ENCODE data around the gene UBE2E1. TPM values are rescaled to one million over a fixed set of nuclear protein-coding genes. Genes with fewer than 3 reads are reported as not detected.

Gene UBE2E1
- total and polyA plus RNA-seq, 2 donors (not counting 1 experiment from before 2014, with no cell fraction given) = 46.7 to 63.7 TPM

DNA sequence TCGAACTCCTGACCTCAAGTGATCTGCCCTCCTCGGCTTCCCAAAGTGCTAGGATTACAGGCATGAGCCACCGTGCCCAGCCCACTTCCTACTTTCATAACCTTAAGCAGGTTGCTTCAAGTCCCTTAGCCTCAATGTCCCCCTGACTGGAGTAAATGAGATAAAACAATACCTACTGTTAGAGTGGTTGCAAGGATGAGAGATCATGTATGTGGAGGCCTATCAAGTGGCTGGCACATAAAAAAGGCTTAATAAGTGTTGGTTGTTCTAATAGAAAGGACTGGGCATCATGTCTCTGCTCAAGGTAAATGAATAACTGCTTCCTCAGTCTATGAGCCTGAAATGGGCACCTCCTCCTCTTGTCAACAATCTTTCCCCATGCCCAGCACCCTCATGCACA is 25.9 kb upstream of the UBE2E1 start:
- peaks cover 0 to 13% (median 2%) of the 10 kb centered on the region in 3 donors for H3K9me3 ChIP-seq (ENCODE audit: control extremely low read depth in 1 of 3, control insufficient read depth in 2 of 3, insufficient read depth in 1 of 3, low read length in 2 of 3)
- no peak for ATAC-seq (ENCODE audit: low read depth)
- no peak for DNase-seq
- no peak overlapping the region for H3K27ac Mint-ChIP-seq
- peaks cover 3% of the 10 kb centered on the region for H3K9me3 Mint-ChIP-seq (ENCODE audit: insufficient read depth)
- no peak overlapping the region for H3K4me3 Mint-ChIP-seq
- no peak overlapping the region for H2AFZ ChIP-seq (ENCODE audit: insufficient read depth, low read depth, low read length, poor library complexity, severe bottlenecking)
- 33% methylated on average over 2 of the region's 3 CpGs for WGBS (ENCODE audit: insufficient coverage)
- no peaks in the 10 kb centered on the region for H3K79me2 ChIP-seq (ENCODE audit: control insufficient read depth, insufficient read depth, low read length)
- H3K27ac ChIP-seq (ENCODE audit: low read length in 2 of 2) = no peak overlapping the region
- no peaks in the 10 kb centered on the region for H3K27me3 ChIP-seq (replicated peaks in 1 of 4; ENCODE audit: control extremely low read depth in 1 of 4, control insufficient read depth in 3 of 4, insufficient read depth in 4 of 4, low read length in 3 of 4)
- H3K4me2 ChIP-seq (replicated peaks; ENCODE audit: low read depth, low read length, poor library complexity, severe bottlenecking) = no peak overlapping the region
- H3K4me1 ChIP-seq (ENCODE audit: control insufficient read depth in 2 of 2, insufficient read depth in 2 of 2, low read length in 2 of 2) = peaks cover 12 to 13% of the 10 kb centered on the region in 2 donors
- no peak overlapping the region for H3K9ac ChIP-seq (ENCODE audit: low read length)
- POLR2A ChIA-PET = no interaction called here
- H4K20me1 ChIP-seq (ENCODE audit: control insufficient read depth, insufficient read depth, low read length, poor library complexity, severe bottlenecking) = no peaks in the 10 kb centered on the region
- no peaks in the 10 kb centered on the region for H3K27me3 Mint-ChIP-seq
- H3K4me3 ChIP-seq (ENCODE audit: control extremely low read depth in 1 of 5, extremely low read depth in 1 of 5, insufficient read depth in 1 of 5, low read depth in 2 of 5, low read length in 4 of 5) = no peak overlapping the region
- TF ChIP-seq, protein P1, sequence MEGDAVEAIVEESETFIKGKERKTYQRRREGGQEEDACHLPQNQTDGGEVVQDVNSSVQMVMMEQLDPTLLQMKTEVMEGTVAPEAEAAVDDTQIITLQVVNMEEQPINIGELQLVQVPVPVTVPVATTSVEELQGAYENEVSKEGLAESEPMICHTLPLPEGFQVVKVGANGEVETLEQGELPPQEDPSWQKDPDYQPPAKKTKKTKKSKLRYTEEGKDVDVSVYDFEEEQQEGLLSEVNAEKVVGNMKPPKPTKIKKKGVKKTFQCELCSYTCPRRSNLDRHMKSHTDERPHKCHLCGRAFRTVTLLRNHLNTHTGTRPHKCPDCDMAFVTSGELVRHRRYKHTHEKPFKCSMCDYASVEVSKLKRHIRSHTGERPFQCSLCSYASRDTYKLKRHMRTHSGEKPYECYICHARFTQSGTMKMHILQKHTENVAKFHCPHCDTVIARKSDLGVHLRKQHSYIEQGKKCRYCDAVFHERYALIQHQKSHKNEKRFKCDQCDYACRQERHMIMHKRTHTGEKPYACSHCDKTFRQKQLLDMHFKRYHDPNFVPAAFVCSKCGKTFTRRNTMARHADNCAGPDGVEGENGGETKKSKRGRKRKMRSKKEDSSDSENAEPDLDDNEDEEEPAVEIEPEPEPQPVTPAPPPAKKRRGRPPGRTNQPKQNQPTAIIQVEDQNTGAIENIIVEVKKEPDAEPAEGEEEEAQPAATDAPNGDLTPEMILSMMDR (IDR thresholded peaks at IDR 0.05) = no peak
- TF ChIP-seq EZH2 (IDR thresholded peaks at IDR 0.05; ENCODE audit: borderline replicate concordance, insufficient read depth, low read depth, low read length, poor library complexity, severe bottlenecking) = no peak
- H3K36me3 ChIP-seq (replicated peaks in 1 of 2; ENCODE audit: control extremely low read depth in 1 of 2, control insufficient read depth in 1 of 2, extremely low read depth in 1 of 2, insufficient read depth in 2 of 2, low read length in 1 of 2) = no peaks in the 10 kb centered on the region
- CTCF ChIA-PET = no interaction called here
- H3K4me1 Mint-ChIP-seq = peaks cover 13% of the 10 kb centered on the region
- intact Hi-C loops (cut with micrococcal nuclease) = no loop called here

DNA sequence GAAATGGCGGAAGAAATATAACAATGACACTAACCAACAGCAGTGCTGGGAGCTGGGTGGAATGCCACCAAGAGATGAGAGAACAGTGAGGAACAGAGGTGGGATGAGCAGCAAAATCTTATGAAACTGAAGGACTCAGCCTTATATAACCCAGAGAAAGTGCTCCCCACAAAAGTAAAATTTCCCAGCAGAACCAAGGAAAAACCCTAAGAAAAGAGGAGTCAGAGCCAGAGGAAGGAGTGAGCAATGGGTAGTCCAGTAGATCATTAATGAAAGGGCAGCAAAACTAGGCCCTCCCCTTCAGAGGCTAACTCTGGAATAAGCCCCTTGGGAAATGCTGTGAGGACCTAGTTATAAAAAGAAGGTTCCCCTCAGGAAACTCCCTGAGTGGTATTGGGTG is 24.7 kb upstream of the UBE2E1 start:
- WGBS (ENCODE audit: insufficient coverage) = no CpG with 5 or more reads among the region's 1 CpG
- Mint-ChIP-seq H3K27me3 (no peaks in the 10 kb centered on the region), H3K9me3 (ENCODE audit: insufficient read depth) (peaks cover 3% of the 10 kb centered on the region), H3K27ac (no peak overlapping the region), H3K4me1 (peaks cover 13% of the 10 kb centered on the region), H3K4me3 (no peak overlapping the region)
- no peak overlapping the region for H3K27ac ChIP-seq (ENCODE audit: low read length in 2 of 2)
- ATAC-seq (ENCODE audit: low read depth) = no peak
- ChIA-PET POLR2A (no interaction called here), CTCF (no interaction called here)
- TF ChIP-seq, protein P1 (IDR thresholded peaks at IDR 0.05) = no peak
- no peak for TF ChIP-seq EZH2 (IDR thresholded peaks at IDR 0.05; ENCODE audit: borderline replicate concordance, insufficient read depth, low read depth, low read length, poor library complexity, severe bottlenecking)
- H2AFZ ChIP-seq (ENCODE audit: insufficient read depth, low read depth, low read length, poor library complexity, severe bottlenecking) = no peak overlapping the region
- intact Hi-C loops (cut with micrococcal nuclease) = no loop called here
- no peak overlapping the region for H3K9ac ChIP-seq (ENCODE audit: low read length)
- DNase-seq = no peak
- H3K4me1 ChIP-seq (ENCODE audit: control insufficient read depth in 2 of 2, insufficient read depth in 2 of 2, low read length in 2 of 2) = peaks cover 12 to 13% of the 10 kb centered on the region in 2 donors
- H4K20me1 ChIP-seq (ENCODE audit: control insufficient read depth, insufficient read depth, low read length, poor library complexity, severe bottlenecking) = no peaks in the 10 kb centered on the region
- H3K27me3 ChIP-seq (replicated peaks in 1 of 4; ENCODE audit: control extremely low read depth in 1 of 4, control insufficient read depth in 3 of 4, insufficient read depth in 4 of 4, low read length in 3 of 4) = no peaks in the 10 kb centered on the region
- no peak overlapping the region for H3K4me2 ChIP-seq (replicated peaks; ENCODE audit: low read depth, low read length, poor library complexity, severe bottlenecking)
- peaks cover 0 to 13% (median 2%) of the 10 kb centered on the region in 3 donors for H3K9me3 ChIP-seq (ENCODE audit: control extremely low read depth in 1 of 3, control insufficient read depth in 2 of 3, insufficient read depth in 1 of 3, low read length in 2 of 3)
- no peak overlapping the region for H3K4me3 ChIP-seq (ENCODE audit: control extremely low read depth in 1 of 5, extremely low read depth in 1 of 5, insufficient read depth in 1 of 5, low read depth in 2 of 5, low read length in 4 of 5)
- H3K36me3 ChIP-seq (replicated peaks in 1 of 2; ENCODE audit: control extremely low read depth in 1 of 2, control insufficient read depth in 1 of 2, extremely low read depth in 1 of 2, insufficient read depth in 2 of 2, low read length in 1 of 2) = no peaks in the 10 kb centered on the region
- no peaks in the 10 kb centered on the region for H3K79me2 ChIP-seq (ENCODE audit: control insufficient read depth, insufficient read depth, low read length)

All from B cell (primary cell).